Measurements from ENCODE around the gene IL36A. TPM values are rescaled to one million over a fixed set of nuclear protein-coding genes. Genes with fewer than 3 reads are reported as not detected.

Gene IL36A
- total and polyA plus RNA-seq, 9 of the 15 experiments (the other 6 are each of a cell fraction or from before 2014, with no cell fraction given): not detected

DNA sequence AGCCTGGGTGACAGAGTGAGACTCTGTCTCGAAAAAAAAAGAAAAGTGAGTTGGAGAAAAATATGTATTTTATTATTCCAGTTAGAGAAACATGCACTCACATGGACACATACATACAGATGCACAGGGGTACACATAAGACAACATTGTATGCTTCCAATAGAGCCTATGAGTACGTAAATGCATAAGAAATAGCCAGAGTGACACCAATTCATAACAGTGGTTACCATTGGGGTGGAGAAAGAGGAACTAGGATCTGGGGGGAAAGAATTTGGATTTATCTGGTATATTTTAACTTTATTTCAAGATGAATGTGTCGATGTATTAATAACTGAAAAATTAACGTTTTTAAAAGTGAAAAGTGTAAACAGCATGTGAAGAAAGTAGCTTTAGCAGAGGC is 16.1 kb downstream of the IL36A start:
- in situ Hi-C loops (cut with MboI): no loop called here
- POLR2A ChIA-PET: interaction anchor here (1.1 kb wide), 1 partner anchor 9 kb away, joined by 3 read pairs; no protein-coding TSS in a partner anchor
- no TSS peak for BruUV-seq (replicated peaks)

DNA sequence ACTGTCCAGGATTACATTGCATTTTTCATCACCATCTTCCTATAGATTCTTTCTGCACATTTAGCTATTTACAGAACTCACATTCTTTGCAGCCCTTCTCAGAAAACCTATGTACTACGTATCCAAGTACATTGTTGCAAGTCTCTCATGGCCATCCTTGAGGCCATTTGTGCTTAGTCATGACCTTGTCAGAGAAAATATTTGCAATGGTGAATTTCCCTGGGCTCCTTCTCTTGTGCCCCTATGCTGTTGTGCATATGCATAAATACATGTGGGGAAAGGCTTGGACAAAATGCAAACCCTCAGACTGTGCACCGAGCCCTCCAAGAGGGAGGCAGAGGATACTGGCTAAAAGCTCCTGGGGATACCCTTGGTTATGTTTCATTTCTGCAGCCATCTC is 19.5 kb downstream of the IL36A start:
- no peaks in the 10 kb centered on the region for H4K20me1 ChIP-seq (replicated peaks; ENCODE audit: control insufficient read depth, insufficient read depth, low read length)
- H3K27me3 ChIP-seq (ENCODE audit: control insufficient read depth in 2 of 2, insufficient read depth in 2 of 2, low read length in 2 of 2): no peaks in the 10 kb centered on the region
- intact Hi-C loops (cut with micrococcal nuclease) (no loop called here), in situ Hi-C loops (cut with MboI) (no loop called here)
- TF ChIP-seq, protein P1, sequence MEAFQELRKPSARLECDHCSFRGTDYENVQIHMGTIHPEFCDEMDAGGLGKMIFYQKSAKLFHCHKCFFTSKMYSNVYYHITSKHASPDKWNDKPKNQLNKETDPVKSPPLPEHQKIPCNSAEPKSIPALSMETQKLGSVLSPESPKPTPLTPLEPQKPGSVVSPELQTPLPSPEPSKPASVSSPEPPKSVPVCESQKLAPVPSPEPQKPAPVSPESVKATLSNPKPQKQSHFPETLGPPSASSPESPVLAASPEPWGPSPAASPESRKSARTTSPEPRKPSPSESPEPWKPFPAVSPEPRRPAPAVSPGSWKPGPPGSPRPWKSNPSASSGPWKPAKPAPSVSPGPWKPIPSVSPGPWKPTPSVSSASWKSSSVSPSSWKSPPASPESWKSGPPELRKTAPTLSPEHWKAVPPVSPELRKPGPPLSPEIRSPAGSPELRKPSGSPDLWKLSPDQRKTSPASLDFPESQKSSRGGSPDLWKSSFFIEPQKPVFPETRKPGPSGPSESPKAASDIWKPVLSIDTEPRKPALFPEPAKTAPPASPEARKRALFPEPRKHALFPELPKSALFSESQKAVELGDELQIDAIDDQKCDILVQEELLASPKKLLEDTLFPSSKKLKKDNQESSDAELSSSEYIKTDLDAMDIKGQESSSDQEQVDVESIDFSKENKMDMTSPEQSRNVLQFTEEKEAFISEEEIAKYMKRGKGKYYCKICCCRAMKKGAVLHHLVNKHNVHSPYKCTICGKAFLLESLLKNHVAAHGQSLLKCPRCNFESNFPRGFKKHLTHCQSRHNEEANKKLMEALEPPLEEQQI (IDR thresholded peaks at IDR 0.05): no peak
- peak; percentile 95 for TF ChIP-seq MAFG (tag; conservative IDR thresholded peaks at IDR 0.05)
- peak; percentile 88 for TF ChIP-seq ZNF316 (IDR thresholded peaks at IDR 0.05)
- peak; percentile 55; the same call in 1 of the 2 replicates for TF ChIP-seq NFE2L1 (tag; IDR thresholded peaks at IDR 0.05; ENCODE audit: borderline replicate concordance, low read depth)
- TF ChIP-seq NFE2 (IDR thresholded peaks at IDR 0.05; ENCODE audit: low read depth): peak; percentile 76
- TF ChIP-seq MAFF (IDR thresholded peaks at IDR 0.05; ENCODE audit: low read length): peak; percentile 66; the same call in 1 of the 2 replicates
- TF ChIP-seq C11orf30 (IDR thresholded peaks at IDR 0.05; ENCODE audit: low read depth): peak; percentile 88
- TF ChIP-seq FOSL1 (tag; conservative IDR thresholded peaks at IDR 0.05): no peak
- TF ChIP-seq MAFK (IDR thresholded peaks at IDR 0.05; ENCODE audit: low read length): peak; percentile 56; the same call in 1 of the 2 replicates
- no peak for TF ChIP-seq POLR2G (IDR thresholded peaks at IDR 0.05; ENCODE audit: low read depth, low read length)
- no peak for TF ChIP-seq ZKSCAN8 (CRISPR knock-in tag; IDR thresholded peaks at IDR 0.05)
- H3K36me3 ChIP-seq (ENCODE audit: control insufficient read depth, insufficient read depth, low read length): no peaks in the 10 kb centered on the region
- no peak overlapping the region for H3K4me2 ChIP-seq (ENCODE audit: insufficient read depth, low read length)
- DNase-seq (ENCODE audit: extremely low read depth in 1 of 4, low spot score in 3 of 4) (no peak), ATAC-seq (no peak), FAIRE-seq (no peak)
- H2AFZ ChIP-seq (ENCODE audit: low read depth, low read length): no peak overlapping the region; the same call in 1 of the 2 replicates
- BruUV-seq (replicated peaks): no TSS peak
- CTCF ChIA-PET (ENCODE audit: low intra/inter-chr PET ratio): no interaction called here
- H3K9me1 ChIP-seq (ENCODE audit: control insufficient read depth, insufficient read depth, low read length): no peaks in the 10 kb centered on the region
- no peaks in the 10 kb centered on the region for H3K79me2 ChIP-seq (ENCODE audit: control insufficient read depth, insufficient read depth, low read length)
- H3K9ac ChIP-seq (ENCODE audit: insufficient read depth in 1 of 2, low read depth in 2 of 2, low read length in 2 of 2): no peak overlapping the region
- no peak overlapping the region for H3K27ac ChIP-seq (ENCODE audit: extremely low read depth, low read depth, low read length)
- H3K4me3 ChIP-seq: no peak overlapping the region
- H3K4me1 ChIP-seq (replicated peaks in 1 of 2; ENCODE audit: control insufficient read depth in 2 of 2, insufficient read depth in 2 of 2, low read length in 2 of 2): peaks cover 0 to 6% of the 10 kb centered on the region in 2 experiments; a peak in 1 of 5 replicates
- POLR2A ChIA-PET: no interaction called here
- WGBS (ENCODE audit: insufficient coverage, low coverage, missing lambda C conversion rate): 9% methylated on average over 2 of the region's 2 CpGs
- no peaks in the 10 kb centered on the region for H3K9me3 ChIP-seq (replicated peaks; ENCODE audit: control insufficient read depth, insufficient read depth, low read depth, low read length)

More for the DNA sequence above, 16.1 kb downstream of the IL36A start:
- DNase-seq (ENCODE audit: extremely low read depth in 1 of 4, low spot score in 3 of 4): no peak
- Histone ChIP-seq H3K4me1 (replicated peaks in 1 of 2; ENCODE audit: control insufficient read depth in 2 of 2, insufficient read depth in 2 of 2, low read length in 2 of 2) (peaks cover 0 to 2% of the 10 kb centered on the region in 2 experiments; a peak in 1 of 5 replicates), H3K9me3 (replicated peaks; ENCODE audit: control insufficient read depth, insufficient read depth, low read depth, low read length) (no peaks in the 10 kb centered on the region), H4K20me1 (replicated peaks; ENCODE audit: control insufficient read depth, insufficient read depth, low read length) (no peaks in the 10 kb centered on the region), H3K4me3 (no peak overlapping the region), H3K9ac (ENCODE audit: insufficient read depth in 1 of 2, low read depth in 2 of 2, low read length in 2 of 2) (no peak overlapping the region), H3K4me2 (ENCODE audit: insufficient read depth, low read length) (no peak overlapping the region), H2AFZ (ENCODE audit: low read depth, low read length) (no peak overlapping the region), H3K27ac (ENCODE audit: extremely low read depth, low read depth, low read length) (no peak overlapping the region), H3K79me2 (ENCODE audit: control insufficient read depth, insufficient read depth, low read length) (no peaks in the 10 kb centered on the region), H3K9me1 (ENCODE audit: control insufficient read depth, insufficient read depth, low read length) (no peaks in the 10 kb centered on the region), H3K36me3 (ENCODE audit: control insufficient read depth, insufficient read depth, low read length) (no peaks in the 10 kb centered on the region), H3K27me3 (ENCODE audit: control insufficient read depth in 2 of 2, insufficient read depth in 2 of 2, low read length in 2 of 2) (no peaks in the 10 kb centered on the region)
- CTCF ChIA-PET (ENCODE audit: low intra/inter-chr PET ratio): no interaction called here
- no peak for ATAC-seq
- WGBS (ENCODE audit: insufficient coverage, low coverage, missing lambda C conversion rate): 27% methylated on average over 4 of the region's 4 CpGs
- no peak for FAIRE-seq
- intact Hi-C loops (cut with micrococcal nuclease): no loop called here
- TF ChIP-seq SRSF9 (IDR thresholded peaks at IDR 0.05; ENCODE audit: borderline replicate concordance, low read depth, low read length): no peak
- no peak for TF ChIP-seq MCM5 (IDR thresholded peaks at IDR 0.05; ENCODE audit: low read depth)
- TF ChIP-seq ZNF444 (CRISPR knock-in tag; IDR thresholded peaks at IDR 0.05): no peak
